ENCODE measurements around the gene ASRGL1.
A peak's percentile ranks its signal among the peaks of the same experiment; 100 is the strongest.
"Not testable (repeated sequence)": the region's sequence is repeated elsewhere in the genome, so short reads cannot be mapped to it uniquely, and the experiment has no call there.

Gene ASRGL1

DNA sequence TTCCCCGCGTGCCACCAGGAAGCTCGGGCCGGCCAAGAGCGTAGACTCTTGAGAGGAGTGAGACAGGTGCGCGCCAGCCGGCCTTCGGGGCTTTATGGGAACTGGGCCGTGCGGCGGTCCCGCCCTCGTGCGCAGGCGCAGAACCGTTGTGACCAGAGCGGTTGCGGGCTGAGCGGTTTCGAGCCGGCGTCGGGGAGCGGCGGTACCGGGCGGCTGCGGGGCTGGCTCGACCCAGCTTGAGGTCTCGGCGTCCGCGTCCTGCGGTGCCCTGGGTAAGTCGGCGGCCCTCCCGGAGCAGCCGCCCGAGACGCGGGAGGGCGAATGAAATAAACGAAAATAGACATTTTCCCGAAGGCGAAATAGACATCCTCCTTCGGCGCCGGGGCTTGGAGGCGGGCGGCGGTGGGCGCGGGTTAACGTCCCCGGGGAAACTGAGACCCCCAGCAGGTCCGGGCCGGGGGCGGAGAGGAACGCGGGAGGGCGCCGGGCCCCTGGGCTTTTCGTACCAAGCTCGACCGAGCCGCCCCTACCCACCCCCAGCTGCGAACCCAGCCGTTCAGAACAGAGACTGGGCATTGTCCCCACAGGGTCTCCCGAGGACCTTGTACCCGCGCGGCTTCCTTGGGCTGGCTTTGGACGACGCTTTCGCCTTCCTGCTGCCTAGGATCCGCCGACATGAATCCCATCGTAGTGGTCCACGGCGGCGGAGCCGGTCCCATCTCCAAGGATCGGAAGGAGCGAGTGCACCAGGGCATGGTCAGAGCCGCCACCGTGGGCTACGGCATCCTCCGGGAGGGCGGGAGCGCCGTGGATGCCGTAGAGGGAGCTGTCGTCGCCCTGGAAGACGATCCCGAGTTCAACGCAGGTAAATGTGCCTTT is at the start of gene ASRGL1:
Gene ASRGL1 (plus strand): TSS at position 146 of the 879 bp plus-strand sequence. CDS start 530 bp downstream, at position 676.
- peak; percentile 86 for DNase-seq

DNA sequence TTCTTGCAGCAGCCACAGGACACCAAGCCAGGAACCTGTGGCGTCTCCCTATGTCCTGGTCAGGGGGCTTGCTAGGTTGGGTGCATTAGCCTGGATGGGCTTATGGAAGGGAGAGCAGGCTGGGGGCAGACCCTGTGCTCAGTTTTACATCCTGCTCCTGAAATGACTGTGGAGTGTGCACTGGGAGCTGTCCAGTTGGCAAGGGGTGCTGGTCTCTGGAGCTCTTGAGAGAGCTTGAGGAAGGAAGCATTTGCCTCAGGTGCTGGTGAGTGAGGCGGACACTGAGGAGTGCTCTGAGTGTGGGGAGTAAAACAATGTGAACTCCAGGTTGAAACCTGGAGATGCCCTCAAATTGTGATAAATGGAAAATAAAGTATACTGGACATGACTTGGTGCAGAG is 41.7 kb upstream of the ASRGL1 start:
- DNase-seq: no peak

DNA sequence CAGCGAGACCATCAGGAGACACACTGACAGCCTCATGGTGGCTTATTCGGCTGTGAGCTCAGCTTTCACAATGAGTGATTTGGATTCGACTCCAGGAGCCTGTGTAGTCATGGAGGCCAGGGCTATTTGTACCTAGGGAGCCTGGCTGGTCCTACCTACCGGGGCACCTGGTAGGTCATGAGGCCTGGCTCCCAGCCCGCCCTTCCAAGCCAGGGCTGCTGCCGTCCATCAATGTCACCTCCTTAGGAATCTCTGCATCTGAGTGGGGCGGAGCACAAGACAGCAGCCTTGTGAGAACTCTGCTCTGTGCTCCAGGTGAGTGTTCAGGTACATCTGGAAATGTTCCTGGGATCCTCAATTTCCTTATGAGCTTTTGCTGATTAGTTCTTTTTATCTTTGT is 38.3 kb upstream of the ASRGL1 start, which contains the start of gene SCGB1D4:
Gene SCGB1D4 (minus strand): TSS at position 101 of the 400 bp plus-strand sequence. CDS start 65 bp downstream, at position 36.
- no peak for DNase-seq

DNA sequence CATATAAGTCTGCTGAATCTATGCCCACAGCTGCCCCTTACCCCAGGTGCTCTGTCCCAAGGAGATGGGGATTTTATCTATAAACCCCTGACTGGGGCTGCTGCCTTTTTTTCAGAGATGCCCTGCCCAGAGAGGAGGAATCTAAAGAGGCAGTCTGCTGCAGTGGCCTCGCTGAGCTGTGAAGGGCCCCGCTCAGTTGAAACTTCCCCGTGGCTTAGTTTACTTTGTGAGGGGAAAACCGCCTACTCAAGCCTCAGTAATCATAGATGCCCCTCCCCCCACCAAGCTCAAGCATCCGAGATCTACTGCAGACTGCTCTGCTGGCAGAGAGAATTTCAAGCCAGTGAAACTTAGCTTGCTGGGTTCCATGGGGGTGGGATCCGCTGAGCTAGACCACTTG is 31.0 kb upstream of the ASRGL1 start:
- no peak for DNase-seq

DNA sequence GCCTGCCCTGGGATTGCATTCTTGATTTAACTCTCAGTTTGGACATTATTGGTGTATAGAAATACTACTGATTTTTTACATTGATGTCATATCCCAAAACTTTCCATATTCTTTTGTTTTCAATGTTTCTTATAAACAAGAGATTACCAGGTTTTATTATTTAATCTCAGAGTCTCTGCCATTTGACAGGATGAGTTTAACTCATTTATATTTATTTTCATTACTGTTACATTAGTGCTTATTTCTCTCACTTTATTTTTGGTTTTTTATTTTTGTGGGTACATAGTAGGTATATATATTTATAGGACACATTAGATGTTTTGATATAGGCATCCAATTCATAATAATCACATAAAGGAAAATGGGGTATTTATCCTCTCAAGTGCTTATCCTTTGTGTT is 29.3 kb upstream of the ASRGL1 start:
- DNase-seq: no peak

DNA sequence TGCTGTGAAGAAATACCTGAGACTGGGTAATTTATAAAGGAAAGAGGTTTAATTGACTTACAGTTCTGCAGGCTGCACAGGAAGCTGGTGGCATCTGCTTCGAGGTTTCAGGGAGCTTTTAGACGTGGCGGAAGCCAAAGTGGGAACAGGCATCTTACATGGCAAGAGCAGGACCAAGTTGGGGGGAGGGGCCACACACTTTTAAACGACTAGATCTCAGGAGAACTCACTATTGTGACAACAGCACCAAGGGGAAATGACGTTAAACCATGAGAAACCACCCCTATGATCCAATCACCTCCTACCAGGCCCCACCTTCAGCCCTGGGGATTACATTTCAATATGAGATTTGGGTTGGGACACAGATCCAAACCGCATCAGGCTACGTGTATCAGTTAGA is 27.3 kb upstream of the ASRGL1 start:
- DNase-seq: no peak

DNA sequence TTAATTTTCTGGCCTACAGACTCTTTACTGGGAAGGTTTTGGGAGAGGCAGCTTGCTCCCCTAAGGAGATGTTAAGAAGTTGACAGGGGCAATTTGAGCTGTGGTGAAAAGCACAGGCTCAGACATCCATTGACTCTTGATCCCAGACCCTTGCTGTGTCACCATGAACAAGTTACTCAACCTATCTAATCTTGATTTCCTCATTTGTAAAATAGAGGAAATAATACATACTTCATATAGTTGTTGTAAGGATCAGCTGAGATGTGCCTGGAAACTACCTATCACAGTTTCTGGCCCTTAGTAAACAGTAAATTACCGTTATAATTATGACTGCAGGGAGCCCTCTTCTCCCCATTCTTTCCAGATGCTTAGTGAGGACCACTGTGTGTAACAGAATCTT is 21.8 kb upstream of the ASRGL1 start:
- DNase-seq: no peak

DNA sequence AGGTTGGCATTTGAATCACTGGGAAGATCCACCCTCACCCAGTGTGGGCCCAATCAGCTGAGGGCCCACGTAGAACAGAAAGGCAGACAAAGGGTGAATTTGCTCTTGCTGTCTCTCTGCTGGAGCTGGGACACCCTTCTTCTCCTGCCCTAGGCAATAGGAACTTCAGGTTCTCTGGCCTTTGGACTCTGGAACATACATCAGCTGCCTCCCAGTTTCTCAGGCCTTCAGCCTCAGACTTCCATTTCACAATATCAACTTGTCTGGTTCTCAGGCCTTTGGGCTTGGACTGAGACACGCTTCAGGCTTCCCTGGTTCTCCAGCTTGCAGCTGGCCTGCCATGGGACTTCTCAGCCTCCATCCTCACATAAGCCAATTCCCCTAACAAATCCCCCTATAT is 14.7 kb upstream of the ASRGL1 start:
- DNase-seq: no peak

DNA sequence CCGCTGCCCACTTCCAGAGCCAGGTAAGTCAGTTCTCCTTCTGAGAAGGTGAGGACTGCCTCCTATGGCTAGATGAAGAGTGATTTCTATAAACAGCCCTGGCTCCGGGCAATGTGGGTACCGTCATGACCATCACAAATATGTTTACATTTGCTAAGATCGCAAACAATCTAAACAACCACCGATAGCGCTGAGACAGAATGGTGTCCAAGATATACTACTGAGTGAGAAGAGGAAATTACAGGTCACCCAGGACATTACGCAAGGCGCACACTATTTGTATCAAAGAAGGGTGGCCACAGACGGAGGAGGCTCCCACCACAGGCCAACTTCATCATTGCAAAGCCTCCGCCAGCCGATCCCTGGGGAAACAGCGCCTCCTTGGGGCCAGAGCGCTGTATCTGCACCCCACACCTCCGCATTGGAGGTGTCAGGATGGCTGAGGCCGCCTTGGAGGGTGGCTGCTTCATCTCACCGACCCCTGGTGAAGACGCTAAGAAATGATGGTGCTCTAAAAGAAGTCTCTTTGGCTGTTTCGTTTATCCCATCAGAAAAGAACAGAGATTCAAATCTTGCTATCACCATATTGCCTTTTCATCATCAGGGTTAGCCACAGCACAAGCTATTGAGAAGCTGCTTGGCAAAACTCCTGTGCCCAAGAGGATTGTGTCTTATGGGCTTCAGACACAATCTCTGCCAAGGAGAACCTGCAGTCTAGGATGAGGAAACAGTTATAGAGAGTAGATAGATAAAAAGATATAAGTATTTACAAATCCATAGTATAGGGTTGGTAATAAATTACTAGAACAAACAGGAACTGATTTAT is 12.3 kb upstream of the ASRGL1 start:
- DNase-seq: peak; percentile 87

DNA sequence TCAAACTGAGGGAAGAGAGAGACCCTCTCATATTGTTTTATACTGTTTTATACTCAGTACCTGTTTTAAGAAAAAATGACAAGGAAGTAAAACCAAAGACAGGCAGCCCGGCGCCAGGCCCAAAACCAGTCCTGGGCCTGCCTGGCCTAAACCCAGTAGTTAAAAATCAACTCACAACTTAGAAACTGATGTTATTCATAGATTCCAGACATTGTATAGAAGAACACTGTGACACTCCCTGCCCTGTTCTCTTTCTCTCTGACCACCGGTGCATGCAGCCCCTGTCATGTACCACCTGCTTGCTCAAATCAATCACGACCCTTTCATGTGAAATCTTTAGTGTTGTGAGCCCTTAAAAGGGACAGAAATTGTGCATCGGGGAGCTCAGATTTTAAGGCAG is 11.5 kb upstream of the ASRGL1 start:
- not testable (repeated sequence) for DNase-seq

DNA sequence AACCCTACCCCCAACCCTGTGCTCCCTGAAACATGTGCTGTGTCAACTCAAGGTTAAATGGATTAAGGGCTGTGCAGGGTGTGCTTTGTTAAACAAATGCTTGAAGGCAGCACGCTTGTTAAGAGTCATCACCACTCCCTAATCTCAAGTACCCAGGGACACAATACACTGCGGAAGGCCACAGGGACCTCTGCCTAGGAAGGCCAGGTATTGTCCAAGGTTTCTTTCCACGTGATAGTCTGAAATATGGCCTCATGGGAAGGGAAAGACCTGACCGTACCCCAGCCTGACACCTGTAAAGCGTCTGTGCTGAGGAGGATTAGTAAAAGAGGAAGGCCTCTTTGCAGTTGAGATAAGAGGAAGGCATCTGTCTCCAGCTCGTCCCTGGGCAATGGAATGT is 10.5 kb upstream of the ASRGL1 start:
- DNase-seq: not testable (repeated sequence)

DNA sequence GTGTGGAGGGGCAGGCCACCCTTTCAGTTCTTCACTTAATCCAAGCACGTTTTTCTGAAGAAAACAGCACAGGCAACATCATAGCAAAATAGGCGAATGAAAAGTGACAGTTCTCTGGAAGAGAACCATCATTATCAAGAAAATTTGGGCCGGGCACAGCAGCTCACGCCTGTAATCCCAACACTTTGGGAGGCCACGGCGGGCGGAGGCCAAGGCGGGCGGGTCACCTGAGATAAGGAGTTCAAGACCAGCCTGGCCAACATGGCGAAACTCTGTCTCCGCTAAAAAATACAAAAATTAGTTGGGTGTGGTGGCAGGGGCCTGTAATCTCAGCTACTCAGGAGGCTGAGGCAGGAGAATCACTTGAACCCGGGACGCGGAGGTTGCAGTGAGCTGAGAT is 9.7 kb upstream of the ASRGL1 start:
- not testable (repeated sequence) for DNase-seq

DNA sequence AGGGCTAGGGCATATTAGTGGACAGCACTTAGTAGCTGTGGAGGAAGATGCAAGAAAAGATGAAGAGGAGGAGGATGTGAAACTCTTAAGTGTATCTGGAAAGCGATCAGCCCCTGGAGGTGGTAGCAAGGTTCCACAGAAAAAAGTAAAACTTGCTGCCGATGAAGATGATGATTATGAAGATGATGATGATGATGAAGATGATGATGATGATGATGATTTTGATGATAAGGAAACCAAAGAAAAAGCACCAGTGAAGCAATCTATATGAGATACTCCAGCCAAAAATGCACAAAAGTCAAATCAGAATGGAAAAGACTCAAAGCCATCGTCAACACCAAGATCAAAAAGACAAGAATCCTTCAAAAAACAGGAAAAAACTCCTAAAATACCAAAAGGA is 6.0 kb upstream of the ASRGL1 start:
- DNase-seq: not testable (repeated sequence)

DNA sequence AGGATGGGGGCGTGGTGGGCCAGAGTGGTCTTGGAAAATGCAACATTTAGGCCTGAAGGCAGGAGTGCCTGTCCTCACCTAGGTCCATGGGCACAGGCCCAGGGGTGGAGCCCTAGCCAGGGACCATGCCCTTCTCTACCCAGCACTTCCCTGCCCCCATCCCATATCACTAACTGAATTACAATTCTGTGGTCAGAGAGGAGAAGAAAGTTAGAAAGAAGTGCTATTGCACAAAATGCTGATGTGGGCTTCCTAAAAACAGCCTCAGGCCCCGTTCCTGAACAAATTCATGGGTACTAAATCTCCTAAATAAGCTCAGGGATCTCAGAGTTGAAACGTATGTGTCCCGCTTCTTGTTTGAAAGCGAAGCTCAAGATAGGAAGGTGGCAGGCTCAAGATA is 3.5 kb upstream of the ASRGL1 start:
- DNase-seq: no peak

DNA sequence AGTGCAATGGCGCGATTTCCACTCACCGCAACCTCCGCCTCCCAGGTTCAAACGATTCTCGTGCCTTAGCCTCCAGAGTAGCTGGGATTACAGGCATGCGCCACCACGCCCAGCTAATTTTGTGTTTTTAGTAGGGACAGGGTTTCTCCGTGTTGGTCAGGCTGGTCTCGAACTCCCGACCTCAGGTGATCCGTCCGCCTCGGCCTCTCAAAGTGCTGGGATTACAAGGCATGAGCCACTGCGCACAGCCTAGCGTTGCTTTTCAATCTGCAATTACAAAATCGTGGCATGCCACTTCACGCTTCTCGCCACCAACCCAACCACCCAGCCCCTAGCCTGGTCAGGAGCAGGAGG is 322 bp upstream of the ASRGL1 start:
- not testable (repeated sequence) for DNase-seq

DNA sequence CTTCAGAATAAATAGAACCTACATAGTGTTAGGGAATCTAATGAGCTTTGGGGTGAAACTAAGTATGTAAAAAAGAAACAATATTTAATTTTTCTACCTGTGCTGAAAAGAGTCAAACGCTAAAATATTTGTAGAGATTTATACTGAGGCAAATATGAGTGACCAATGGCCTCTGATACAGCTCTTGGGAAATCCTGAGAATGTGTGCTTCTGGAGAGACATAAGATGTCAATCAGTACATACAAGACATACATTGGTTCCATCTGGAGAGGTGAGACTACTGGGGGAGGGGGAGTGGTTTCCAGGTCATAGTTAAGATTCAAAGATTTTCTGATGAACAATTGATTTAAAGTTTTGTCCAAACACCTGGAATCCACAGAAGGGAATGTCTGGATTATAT is 970 bp downstream of the ASRGL1 start:
- no peak for DNase-seq

DNA sequence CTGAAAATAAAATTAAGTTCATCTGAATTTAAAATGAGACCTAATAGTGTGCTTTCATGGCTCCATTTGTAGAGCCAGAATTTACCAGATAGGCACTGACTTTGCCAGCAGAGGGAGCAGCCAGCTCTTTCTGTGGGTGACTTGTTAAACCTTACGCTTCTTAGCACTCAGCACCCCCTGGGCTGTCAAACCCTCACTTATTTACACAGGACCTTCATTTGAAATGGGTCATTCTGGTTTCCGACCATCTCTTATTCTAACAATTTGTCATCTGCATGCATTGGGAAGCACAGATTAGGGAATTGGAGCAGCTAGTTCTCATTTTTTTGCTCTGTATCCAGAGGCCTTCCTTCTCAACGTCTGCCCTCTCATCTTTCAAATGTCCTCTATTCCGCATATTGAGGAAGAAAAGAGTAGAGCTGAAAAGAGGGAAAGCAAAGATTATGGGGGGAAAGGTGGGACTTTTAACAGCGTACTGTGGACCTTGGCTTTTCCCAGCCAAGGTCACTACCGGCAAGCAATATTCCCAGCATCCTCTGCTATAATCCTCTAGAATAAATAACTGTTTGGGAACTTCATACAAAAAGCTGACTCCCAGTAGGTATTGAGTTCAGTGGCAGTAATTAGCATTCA is 3.1 kb downstream of the ASRGL1 start:
- peak; percentile 68 for DNase-seq

DNA sequence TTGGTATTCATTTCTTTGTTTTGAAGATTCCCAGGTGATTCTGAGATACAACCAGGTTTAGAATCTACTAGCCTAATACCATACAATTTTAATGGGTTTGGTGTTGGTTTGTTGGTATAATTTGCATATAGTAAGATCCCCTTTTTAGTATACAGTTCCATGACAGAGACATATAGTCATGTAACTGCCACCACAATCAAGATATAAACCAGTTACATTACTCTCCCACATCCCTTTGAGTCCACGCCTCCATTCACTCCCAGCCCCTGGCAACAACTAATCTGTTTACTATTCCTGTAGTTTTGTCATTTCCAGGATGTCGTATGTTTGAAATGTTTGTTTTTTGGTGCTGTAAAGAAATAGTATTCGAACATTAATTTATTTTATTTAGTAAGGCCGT is 4.3 kb downstream of the ASRGL1 start:
- no peak for DNase-seq

DNA sequence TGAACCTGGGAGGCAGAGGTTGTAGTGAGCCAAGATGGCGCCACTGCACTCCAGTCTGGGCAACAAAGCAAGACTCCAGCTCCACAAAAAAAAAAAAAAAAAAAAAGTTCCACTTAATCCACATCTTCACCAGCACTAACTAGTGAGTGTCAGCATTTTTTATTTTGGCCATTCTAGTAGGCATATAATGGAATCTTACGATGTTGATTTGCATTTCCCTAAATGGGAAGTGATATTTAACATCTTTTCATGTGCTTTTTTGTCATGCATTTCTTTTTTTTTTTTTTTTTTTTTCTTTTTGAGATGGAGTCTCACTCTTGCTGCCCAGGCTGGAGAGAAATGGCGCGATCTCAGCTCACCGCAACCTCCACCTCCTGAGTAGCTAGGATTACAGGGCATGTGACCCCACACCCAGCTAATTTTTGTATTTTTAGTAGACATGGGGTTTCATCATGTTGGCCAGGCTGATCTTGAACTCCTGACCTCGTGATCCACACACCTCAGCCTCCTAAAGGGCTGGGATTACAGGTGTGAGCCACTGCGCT is 6.5 kb downstream of the ASRGL1 start:
- DNase-seq: not testable (repeated sequence)

DNA sequence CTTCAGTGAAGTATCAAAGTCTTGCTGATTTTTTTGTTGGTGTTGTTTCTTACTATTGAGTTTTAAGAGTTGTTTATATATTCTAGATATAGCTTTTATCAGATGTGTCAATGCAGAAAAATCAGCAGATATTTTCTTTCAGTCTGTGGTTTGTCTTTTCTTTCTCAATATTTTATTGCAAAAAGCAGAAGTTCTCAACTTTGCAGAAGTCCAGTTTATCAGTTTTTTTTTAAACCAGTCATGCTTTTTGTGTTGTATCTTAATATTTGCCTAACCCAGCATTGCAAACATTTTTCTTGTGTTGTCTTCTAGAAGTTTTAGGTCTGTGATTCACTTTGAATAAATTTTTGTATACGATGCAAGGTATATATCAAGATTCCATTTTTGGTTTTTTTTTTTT is 7.0 kb downstream of the ASRGL1 start:
- DNase-seq: no peak

DNA sequence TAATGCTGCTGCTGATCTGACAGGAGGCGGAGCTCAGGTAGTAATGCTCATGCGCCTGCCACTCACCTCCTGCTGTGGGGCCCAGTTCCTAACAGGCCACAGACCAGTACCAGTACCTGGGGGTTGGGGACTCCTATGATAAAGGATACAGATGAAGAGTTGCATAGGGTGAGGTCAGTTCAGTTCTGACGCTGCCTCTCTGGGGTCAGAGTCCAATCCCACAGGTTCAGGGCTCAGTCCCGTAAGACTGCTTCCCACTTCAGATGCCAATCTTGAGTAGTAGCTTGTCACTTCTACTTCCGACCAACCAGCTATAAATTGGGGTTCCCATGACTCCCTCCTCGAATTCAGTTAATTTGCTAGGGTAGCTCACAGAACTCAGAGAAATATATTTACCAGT is 8.6 kb downstream of the ASRGL1 start:
- no peak for DNase-seq

DNA sequence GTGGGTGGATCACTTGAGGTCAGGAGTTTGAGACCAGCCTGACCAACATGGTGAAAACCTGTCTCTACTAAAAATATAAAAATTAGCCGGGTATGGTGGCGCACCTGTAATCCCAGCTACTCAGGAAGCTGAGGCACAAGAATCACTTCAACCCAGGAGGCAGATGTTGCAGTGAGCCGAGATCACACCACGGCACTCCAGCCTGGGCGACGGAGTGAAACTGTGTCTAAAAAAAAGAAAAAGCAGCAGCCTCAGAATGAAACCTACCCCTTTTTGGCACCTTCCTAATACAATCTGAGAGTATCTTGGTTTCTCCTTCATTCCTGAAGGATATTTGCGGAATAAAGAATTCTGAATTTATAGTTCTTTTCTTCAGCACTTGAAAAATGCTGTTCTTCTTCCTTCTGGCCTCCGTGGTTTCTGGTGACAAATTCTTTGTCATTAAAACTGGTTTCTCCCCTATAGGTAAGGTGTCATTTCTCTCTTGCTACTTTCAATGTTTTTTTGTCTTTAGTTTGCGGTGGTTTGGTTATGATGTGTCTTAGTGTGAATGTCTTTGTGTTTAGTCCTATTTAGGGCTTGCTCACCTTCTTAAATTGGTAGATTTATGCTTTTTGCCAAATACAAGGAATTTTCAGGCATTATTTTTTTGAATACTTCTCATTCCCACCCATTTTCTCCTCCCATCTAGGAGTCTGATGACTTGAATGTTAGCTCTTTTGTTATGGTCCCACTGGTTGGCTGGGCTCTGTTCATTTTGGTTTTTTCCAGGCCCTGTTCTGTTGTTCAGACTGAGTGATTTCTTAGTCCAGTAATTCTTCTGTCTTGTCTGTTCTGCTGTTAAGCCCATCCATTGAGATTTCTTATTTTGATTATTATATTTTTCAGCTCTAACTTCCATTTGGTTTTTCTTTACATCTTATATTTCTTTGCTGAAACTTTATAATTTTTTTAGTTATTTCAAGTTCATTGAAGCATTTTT is 15.4 kb downstream of the ASRGL1 start:
- DNase-seq: no peak
